ENCODE results near the gene GALNT2. TPM values are rescaled to one million over a fixed set of nuclear protein-coding genes. Genes with fewer than 3 reads are reported as not detected.

Gene GALNT2
- total and polyA plus RNA-seq, 4 experiments from 2014 or later, result 11.5 to 20.9 (median 15.8) TPM

DNA sequence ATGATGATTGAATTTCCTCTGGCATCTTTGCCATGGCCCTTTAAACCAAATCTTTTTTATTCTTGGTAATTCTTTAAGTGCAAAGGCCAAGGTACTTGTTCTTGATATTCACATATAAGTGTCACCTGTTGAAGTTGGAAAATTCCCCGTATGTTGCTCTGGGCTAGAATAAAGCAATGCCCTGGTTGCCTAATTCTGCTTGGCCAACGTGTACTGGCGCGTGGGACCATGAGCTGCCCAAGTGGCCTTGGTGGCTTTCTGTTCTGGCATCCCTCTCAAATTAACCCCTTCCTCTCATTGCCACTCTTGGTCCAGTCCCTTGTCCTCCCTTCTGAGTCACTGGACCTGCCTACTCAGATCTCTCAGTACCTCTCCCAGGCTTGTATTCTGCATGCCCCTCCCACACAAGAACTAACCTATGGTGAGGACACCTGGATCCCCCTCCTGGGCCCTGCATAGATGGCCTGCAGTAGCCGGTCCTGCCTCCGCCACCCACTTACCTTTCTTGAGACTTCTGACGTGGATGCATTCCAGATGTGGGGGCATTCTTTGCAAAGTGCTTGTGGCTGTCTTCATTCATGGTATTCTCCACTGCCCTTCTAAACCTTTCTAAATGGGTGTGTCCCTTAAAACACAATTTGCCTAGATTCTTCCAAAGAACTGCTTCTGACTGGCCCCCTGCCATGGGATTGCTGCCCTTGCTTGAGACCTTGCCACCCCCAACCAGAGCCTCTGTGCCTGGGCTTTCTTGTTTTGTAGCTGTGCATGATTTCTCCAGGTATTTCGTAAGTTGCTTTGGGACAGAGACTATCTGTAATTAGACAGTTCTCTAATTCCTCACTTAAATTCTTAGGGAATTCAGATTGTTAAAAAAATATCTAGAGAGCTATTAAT, 152.4 kb downstream of the GALNT2 start:
- intact Hi-C loops (cut with micrococcal nuclease), result no loop called here
- H3K27ac Mint-ChIP-seq, result no peak overlapping the region
- no peak overlapping the region for H3K4me3 ChIP-seq (ENCODE audit: low read length in 2 of 2)
- no peaks in the 10 kb centered on the region for H3K27me3 Mint-ChIP-seq
- peaks cover 4 to 15% (median 8%) of the 10 kb centered on the region in 4 donors for H3K4me1 Mint-ChIP-seq
- no peak overlapping the region for H3K27ac ChIP-seq (ENCODE audit: low read depth, low read length)
- ChIA-PET POLR2A (ENCODE audit: partially characterized antibody) (no interaction called here), CTCF (ENCODE audit: partially characterized antibody) (interaction anchor here (1.6 kb wide), 1 partner anchor 9 kb away, joined by 3 read pairs; no protein-coding TSS in a partner anchor)
- no peak overlapping the region for H3K4me3 Mint-ChIP-seq
- peaks cover 0 to 9% of the 10 kb centered on the region in 2 donors for H3K36me3 Mint-ChIP-seq
- H3K9me3 ChIP-seq (ENCODE audit: control insufficient read depth in 1 of 2, low read length in 2 of 2), result no peaks in the 10 kb centered on the region
- H3K4me1 ChIP-seq (ENCODE audit: insufficient read depth, low read length), result no peaks in the 10 kb centered on the region
- H3K27me3 ChIP-seq (ENCODE audit: insufficient read depth, low read length), result no peaks in the 10 kb centered on the region
- DNase-seq, result no peak
- no peaks in the 10 kb centered on the region for H3K9me3 Mint-ChIP-seq
- H3K36me3 ChIP-seq (ENCODE audit: insufficient read depth, low read length), result no peaks in the 10 kb centered on the region

GRCh38 chr1:230220478-230220877, 153.4 kb downstream of the GALNT2 start:
- H3K9me3 Mint-ChIP-seq, result no peaks in the 10 kb centered on the region
- intact Hi-C loops (cut with micrococcal nuclease), result no loop called here
- Histone ChIP-seq H3K27ac (ENCODE audit: low read depth, low read length) (no peak overlapping the region), H3K36me3 (ENCODE audit: insufficient read depth, low read length) (no peaks in the 10 kb centered on the region), H3K27me3 (ENCODE audit: insufficient read depth, low read length) (no peaks in the 10 kb centered on the region), H3K4me1 (ENCODE audit: insufficient read depth, low read length) (no peaks in the 10 kb centered on the region), H3K9me3 (ENCODE audit: control insufficient read depth in 1 of 2, low read length in 2 of 2) (no peaks in the 10 kb centered on the region), H3K4me3 (ENCODE audit: low read length in 2 of 2) (no peak overlapping the region)
- CTCF ChIA-PET (ENCODE audit: partially characterized antibody), result interaction anchor here (1.6 kb wide), 1 partner anchor 8 kb away, joined by 3 read pairs; no protein-coding TSS in a partner anchor
- peaks cover 1 to 15% (median 5%) of the 10 kb centered on the region in 4 donors for H3K4me1 Mint-ChIP-seq
- H3K27ac Mint-ChIP-seq, result no peak overlapping the region
- DNase-seq, result no peak
- no peaks in the 10 kb centered on the region for H3K27me3 Mint-ChIP-seq
- POLR2A ChIA-PET (ENCODE audit: partially characterized antibody), result no interaction called here
- H3K4me3 Mint-ChIP-seq, result no peak overlapping the region
- H3K36me3 Mint-ChIP-seq, result peaks cover 0 to 10% of the 10 kb centered on the region in 2 donors

DNA sequence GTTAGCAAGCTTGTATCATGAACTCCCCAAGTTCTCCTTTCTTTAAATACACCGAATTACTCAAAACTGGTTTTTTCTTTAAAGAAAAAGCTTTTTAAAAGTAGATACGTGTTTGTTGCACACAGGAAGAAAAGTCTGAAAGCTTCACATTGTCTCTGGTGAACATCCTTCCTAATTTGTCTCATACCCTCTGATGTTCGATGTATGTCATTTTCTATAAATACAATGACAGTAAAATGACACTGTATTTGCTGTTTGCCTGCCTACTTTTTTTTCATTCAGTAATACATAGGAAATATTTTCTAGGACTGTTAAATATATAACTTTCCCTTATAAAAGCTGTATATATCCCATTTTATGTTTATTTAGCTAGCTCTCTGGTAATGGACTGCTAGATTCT, 153.9 kb downstream of the GALNT2 start:
- Histone ChIP-seq H3K4me1 (ENCODE audit: insufficient read depth, low read length) (no peaks in the 10 kb centered on the region), H3K4me3 (ENCODE audit: low read length in 2 of 2) (no peak overlapping the region), H3K27ac (ENCODE audit: low read depth, low read length) (no peak overlapping the region), H3K9me3 (ENCODE audit: control insufficient read depth in 1 of 2, low read length in 2 of 2) (no peaks in the 10 kb centered on the region), H3K27me3 (ENCODE audit: insufficient read depth, low read length) (no peaks in the 10 kb centered on the region), H3K36me3 (ENCODE audit: insufficient read depth, low read length) (no peaks in the 10 kb centered on the region)
- Mint-ChIP-seq H3K27me3 (no peaks in the 10 kb centered on the region), H3K27ac (no peak overlapping the region), H3K4me1 (peaks cover 1 to 15% (median 5%) of the 10 kb centered on the region in 4 donors), H3K4me3 (no peak overlapping the region), H3K9me3 (no peaks in the 10 kb centered on the region), H3K36me3 (peaks cover 0 to 10% of the 10 kb centered on the region in 2 donors)
- POLR2A ChIA-PET (ENCODE audit: partially characterized antibody), result interaction anchor here (1.0 kb wide), 1 partner anchor 9 kb away, joined by 3 read pairs; no protein-coding TSS in a partner anchor
- intact Hi-C loops (cut with micrococcal nuclease), result no loop called here
- DNase-seq, result no peak
- CTCF ChIA-PET (ENCODE audit: partially characterized antibody), result interaction anchor here (1.1 to 1.6 kb wide), 2 partner anchors 8 to 15 kb away, joined by 3 to 4 read pairs; no protein-coding TSS in a partner anchor

- Histone ChIP-seq H3K4me1 (ENCODE audit: insufficient read depth, low read length) (no peaks in the 10 kb centered on the region), H3K36me3 (ENCODE audit: insufficient read depth, low read length) (no peaks in the 10 kb centered on the region), H3K4me3 (ENCODE audit: low read length in 2 of 2) (no peak overlapping the region), H3K9me3 (ENCODE audit: control insufficient read depth in 1 of 2, low read length in 2 of 2) (no peaks in the 10 kb centered on the region), H3K27me3 (ENCODE audit: insufficient read depth, low read length) (no peaks in the 10 kb centered on the region), H3K27ac (ENCODE audit: low read depth, low read length) (no peak overlapping the region)
- Mint-ChIP-seq H3K9me3 (no peaks in the 10 kb centered on the region), H3K27ac (no peak overlapping the region), H3K27me3 (no peaks in the 10 kb centered on the region), H3K36me3 (peaks cover 0 to 6% of the 10 kb centered on the region in 2 donors), H3K4me3 (no peak overlapping the region), H3K4me1 (peaks cover 1 to 15% (median 4%) of the 10 kb centered on the region in 4 donors)
- ChIA-PET CTCF (ENCODE audit: partially characterized antibody) (no interaction called here), POLR2A (ENCODE audit: partially characterized antibody) (no interaction called here)
- intact Hi-C loops (cut with micrococcal nuclease), result no loop called here
- no peak for DNase-seq
Measured at GRCh38 chr1:230222678-230223077, 155.6 kb downstream of the GALNT2 start.

GRCh38 chr1:230224101-230224960, 157.3 kb downstream of the GALNT2 start:
- Histone ChIP-seq H3K27me3 (ENCODE audit: insufficient read depth, low read length) (no peaks in the 10 kb centered on the region), H3K27ac (ENCODE audit: low read depth, low read length) (no peak overlapping the region), H3K4me1 (ENCODE audit: insufficient read depth, low read length) (no peaks in the 10 kb centered on the region), H3K9me3 (ENCODE audit: control insufficient read depth in 1 of 2, low read length in 2 of 2) (no peaks in the 10 kb centered on the region), H3K36me3 (ENCODE audit: insufficient read depth, low read length) (no peaks in the 10 kb centered on the region), H3K4me3 (ENCODE audit: low read length in 2 of 2) (no peak overlapping the region)
- intact Hi-C loops (cut with micrococcal nuclease), result no loop called here
- ChIA-PET CTCF (ENCODE audit: partially characterized antibody) (interaction anchor here (0.8 to 1.0 kb wide), 2 partner anchors 10 kb away, joined by 3 to 6 read pairs; no protein-coding TSS in a partner anchor), POLR2A (ENCODE audit: partially characterized antibody) (no interaction called here)
- no peaks in the 10 kb centered on the region for H3K9me3 Mint-ChIP-seq
- peaks cover 0 to 6% of the 10 kb centered on the region in 2 donors for H3K36me3 Mint-ChIP-seq
- peaks cover 0 to 3% (median 2%) of the 10 kb centered on the region in 4 donors for H3K4me1 Mint-ChIP-seq
- no peak overlapping the region for H3K27ac Mint-ChIP-seq
- no peak for DNase-seq
- no peak overlapping the region for H3K4me3 Mint-ChIP-seq
- H3K27me3 Mint-ChIP-seq, result no peaks in the 10 kb centered on the region

- H3K27ac Mint-ChIP-seq, result no peak overlapping the region
- CTCF ChIA-PET (ENCODE audit: partially characterized antibody), result interaction anchor here (0.6 kb wide), 1 partner anchor 84 kb away, joined by 3 read pairs; no protein-coding TSS in a partner anchor
Measured at GRCh38 chr1:230226007-230226800, 159.2 kb downstream of the GALNT2 start.

More at GRCh38 chr1:230226007-230226800, 159.2 kb downstream of the GALNT2 start:
- Histone ChIP-seq H3K27ac (ENCODE audit: low read depth, low read length) (no peak overlapping the region), H3K27me3 (ENCODE audit: insufficient read depth, low read length) (no peaks in the 10 kb centered on the region), H3K9me3 (ENCODE audit: control insufficient read depth in 1 of 2, low read length in 2 of 2) (no peaks in the 10 kb centered on the region), H3K4me3 (ENCODE audit: low read length in 2 of 2) (no peak overlapping the region), H3K4me1 (ENCODE audit: insufficient read depth, low read length) (no peaks in the 10 kb centered on the region), H3K36me3 (ENCODE audit: insufficient read depth, low read length) (no peaks in the 10 kb centered on the region)
- peaks cover 3 to 8% (median 5%) of the 10 kb centered on the region in 4 donors for H3K4me1 Mint-ChIP-seq
- no peak for DNase-seq
- POLR2A ChIA-PET (ENCODE audit: partially characterized antibody), result no interaction called here
- intact Hi-C loops (cut with micrococcal nuclease), result no loop called here
- no peaks in the 10 kb centered on the region for H3K27me3 Mint-ChIP-seq
- no peak overlapping the region for H3K4me3 Mint-ChIP-seq
- H3K9me3 Mint-ChIP-seq, result no peaks in the 10 kb centered on the region
- H3K36me3 Mint-ChIP-seq, result peaks cover 0 to 6% of the 10 kb centered on the region in 2 donors

Measured in CD4-positive, alpha-beta memory T cell (primary cell).